Muscle layer of duodenum (tissue), 2 donors: ENCODE data around the gene FUZ.

Source experiments
- H3K27ac ChIP-seq: one replicate; pipeline ENCODE4 v1.7.0; 2013; ENCODE audit warnings: mild to moderate bottlenecking, low read length
- H3K27me3 ChIP-seq: one replicate; pipeline ENCODE4 v1.7.0; 2013; ENCODE audit warnings: low read depth, mild to moderate bottlenecking, control low read depth, low read length
- H3K36me3 ChIP-seq, 2 donors: one replicate each; pipeline ENCODE4 v1.7.0; 2013; ENCODE audit warnings: low read length in 2 of 2, control low read depth in 1 of 2, mild to moderate bottlenecking in 1 of 2; ENCODE audit not compliant: insufficient read depth in 2 of 2, control insufficient read depth in 1 of 2
- H3K4me1 ChIP-seq, 2 donors: one replicate each; pipeline ENCODE4 v1.7.0; 2013; ENCODE audit warnings: low read length in 2 of 2, mild to moderate bottlenecking in 2 of 2, control low read depth in 1 of 2, moderate library complexity in 1 of 2; ENCODE audit not compliant: insufficient read depth in 2 of 2, control insufficient read depth in 1 of 2
- H3K4me3 ChIP-seq, 2 donors: one replicate each; pipeline ENCODE4 v1.7.0; 2013; ENCODE audit warnings: low read length in 2 of 2, low read depth in 1 of 2, mild to moderate bottlenecking in 1 of 2
- H3K9me3 ChIP-seq, 2 donors: one replicate each; pipeline ENCODE4 v1.7.0; 2013; ENCODE audit warnings: low read length in 2 of 2, control low read depth in 1 of 2, mild to moderate bottlenecking in 1 of 2; ENCODE audit not compliant: control insufficient read depth in 1 of 2
- donor health status: healthy.

FUZ gene

DNA sequence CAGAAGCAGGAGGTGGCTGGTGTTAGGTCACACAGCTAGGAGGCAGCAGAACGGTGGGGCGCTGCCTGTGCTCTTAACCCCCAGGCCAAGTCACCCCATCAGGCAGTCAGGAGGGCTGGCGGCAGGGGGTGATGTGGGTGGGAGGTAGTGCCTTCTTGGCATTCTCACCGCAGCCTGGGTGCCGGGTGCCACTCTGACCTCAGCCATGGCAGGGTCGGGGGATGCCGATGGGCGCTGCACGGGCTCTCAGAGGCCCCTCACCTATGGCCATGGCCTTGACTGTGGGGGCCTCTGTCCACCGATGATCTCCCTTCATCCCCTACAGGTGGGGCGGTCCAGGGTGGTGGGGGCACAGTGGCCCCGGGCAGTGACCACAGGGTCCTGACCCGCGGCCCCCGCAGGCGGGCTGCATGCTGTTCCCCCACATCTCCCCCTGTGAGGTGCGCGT, 43.5 kb upstream of the FUZ start:
- Histone ChIP-seq H3K9me3 (no peaks in the 10 kb centered on the region), H3K4me3 (no peak overlapping the region), H3K27me3 (no peaks in the 10 kb centered on the region), H3K27ac (no peak overlapping the region), H3K4me1 (peaks cover 11 to 21% of the 10 kb centered on the region in 2 donors), H3K36me3 (peaks cover 7 to 62% of the 10 kb centered on the region in 2 donors)

DNA sequence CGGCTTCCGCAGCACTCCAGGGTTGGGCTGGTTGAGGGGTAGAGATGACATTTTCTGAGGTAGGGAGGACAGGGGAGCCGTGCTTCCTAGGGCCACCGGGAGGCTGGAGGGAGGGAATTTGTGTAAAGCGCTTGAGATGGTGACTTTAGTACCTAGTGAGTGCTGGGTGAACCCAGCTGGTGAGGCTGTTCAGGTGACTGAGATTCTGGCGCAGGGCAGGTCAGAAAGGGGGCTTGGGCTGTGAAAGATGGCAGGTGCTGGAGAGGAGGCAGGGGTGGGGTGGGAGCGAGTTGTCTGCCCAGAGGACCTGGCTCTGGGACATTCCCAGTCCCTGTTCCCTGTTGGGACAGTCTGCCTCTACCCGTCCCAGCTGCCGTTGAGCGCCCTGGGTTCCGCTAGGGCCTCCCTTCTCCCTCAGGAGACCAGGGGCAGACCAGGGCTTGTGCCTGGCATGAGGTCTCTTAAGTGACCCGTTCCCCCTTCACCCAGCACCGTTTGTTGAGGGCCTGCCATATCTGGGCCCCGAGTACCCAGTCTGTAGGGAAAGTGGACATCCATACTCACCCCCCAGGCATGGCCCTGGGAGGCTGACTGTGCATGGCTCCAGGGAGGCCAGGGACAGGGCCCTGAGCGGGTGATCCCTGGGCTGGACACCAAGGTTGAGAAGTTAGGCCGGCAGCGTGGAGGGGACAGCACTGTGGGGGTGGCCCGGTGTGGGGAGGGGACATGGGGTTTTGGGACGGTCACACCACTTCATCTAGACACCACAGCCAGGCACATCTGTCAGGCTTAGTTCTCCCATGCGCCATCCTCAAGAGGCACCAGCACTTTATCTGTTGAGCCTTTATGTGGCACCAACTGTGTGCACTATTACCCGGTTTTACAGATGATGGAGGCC, 42.8 kb upstream of the FUZ start:
- no peaks in the 10 kb centered on the region for H3K9me3 ChIP-seq
- H3K4me3 ChIP-seq: no peak overlapping the region
- H3K27me3 ChIP-seq: no peaks in the 10 kb centered on the region
- H3K36me3 ChIP-seq: peaks cover 5 to 56% of the 10 kb centered on the region in 2 donors
- no peak overlapping the region for H3K27ac ChIP-seq
- peaks cover 11 to 21% of the 10 kb centered on the region in 2 donors for H3K4me1 ChIP-seq

DNA sequence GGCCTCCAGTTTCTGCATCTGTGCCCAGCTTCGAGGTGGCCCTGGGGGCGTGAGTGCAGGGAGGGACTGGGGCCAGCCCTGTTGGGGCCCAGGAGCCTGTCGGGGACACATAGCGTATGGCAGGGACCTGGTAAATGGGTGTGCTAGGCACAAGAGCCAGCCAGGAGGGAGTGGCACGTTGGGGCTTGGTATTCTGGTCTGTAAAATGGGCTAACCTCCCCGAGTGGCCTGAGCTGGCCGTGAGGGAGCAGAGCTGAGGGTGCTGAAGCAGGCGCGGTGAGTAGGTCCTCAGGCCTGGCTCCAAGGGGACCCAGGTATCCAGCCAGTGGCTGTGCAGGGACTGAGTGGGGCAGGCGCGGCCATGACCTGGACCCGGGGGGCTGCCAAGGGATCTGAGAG, 42.2 kb upstream of the FUZ start:
- H3K4me1 ChIP-seq: peaks cover 11 to 21% of the 10 kb centered on the region in 2 donors
- H3K9me3 ChIP-seq: no peaks in the 10 kb centered on the region
- no peak overlapping the region for H3K27ac ChIP-seq
- H3K4me3 ChIP-seq: no peak overlapping the region
- peaks cover 3 to 49% of the 10 kb centered on the region in 2 donors for H3K36me3 ChIP-seq
- H3K27me3 ChIP-seq: no peaks in the 10 kb centered on the region

DNA sequence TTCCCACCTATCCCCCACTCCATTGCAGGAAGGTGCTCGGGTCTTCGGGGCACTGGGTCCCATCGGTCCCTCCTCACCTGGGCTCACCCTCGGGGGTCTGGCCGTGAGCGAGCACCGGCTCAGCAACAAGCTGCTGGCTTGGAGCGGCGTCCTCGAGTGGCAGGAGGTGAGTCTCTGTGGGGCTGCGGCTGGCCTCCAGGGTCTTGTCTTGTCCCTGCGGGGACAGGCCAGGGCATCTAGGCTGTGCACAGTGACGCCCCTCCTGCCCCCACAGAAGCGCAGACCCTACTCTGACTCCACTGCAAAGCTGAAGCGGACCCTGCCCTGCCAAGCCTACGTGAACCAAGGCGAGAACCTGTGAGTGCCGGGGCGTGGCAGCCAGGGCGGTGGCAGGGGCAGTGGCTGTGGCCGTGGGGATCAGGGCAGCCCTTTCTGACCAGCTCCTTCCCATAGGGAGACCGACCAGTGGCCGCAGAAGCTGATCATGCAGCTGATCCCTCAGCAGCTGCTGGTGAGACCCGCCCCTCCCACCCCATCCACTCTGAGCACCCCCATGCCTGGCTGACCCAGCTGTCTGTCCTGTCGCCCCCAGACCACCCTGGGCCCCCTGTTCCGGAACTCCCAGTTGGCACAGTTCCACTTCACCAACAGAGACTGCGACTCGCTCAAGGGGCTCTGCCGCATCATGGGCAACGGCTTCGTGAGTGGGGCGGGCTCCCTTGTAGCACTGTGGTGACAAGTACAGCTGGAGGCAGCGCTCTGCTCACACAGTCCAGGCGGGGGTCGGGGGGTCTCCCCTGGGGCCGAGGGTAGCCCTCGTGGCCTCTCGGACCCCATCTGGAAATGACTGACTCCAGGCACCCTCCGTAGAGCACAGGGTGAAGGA, 41.5 kb upstream of the FUZ start:
- Histone ChIP-seq H3K36me3 (peaks cover 3 to 43% of the 10 kb centered on the region in 2 donors), H3K9me3 (no peaks in the 10 kb centered on the region), H3K4me1 (peaks cover 17 to 21% of the 10 kb centered on the region in 2 donors), H3K27ac (no peak overlapping the region), H3K27me3 (no peaks in the 10 kb centered on the region), H3K4me3 (no peak overlapping the region)

DNA sequence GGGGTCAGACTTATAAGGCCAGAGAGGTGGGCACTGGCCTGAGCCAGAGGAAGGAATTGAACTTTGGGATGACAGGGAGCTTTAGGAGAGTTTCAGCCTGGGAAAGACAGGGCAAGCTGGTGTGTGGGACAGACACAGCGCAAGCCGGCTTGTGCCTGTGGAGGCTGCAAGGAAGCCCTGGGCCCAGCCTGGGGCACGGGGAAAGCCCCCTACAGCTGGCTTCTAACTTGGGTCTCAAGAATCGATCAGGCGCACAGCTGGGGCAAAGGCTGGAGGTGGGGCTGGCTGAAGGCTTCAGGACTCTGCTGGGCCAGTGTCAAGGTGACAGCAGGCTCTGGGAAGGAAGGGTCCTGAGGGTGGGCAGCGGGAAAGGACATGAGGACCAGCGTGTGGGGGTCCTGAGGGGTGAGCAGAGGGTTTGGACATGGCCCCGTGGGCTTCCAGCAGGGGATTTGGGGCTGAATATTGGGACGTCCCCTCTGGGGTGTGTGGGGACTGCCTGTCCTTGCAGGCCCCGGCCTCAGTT, 40.8 kb upstream of the FUZ start:
- Histone ChIP-seq H3K27ac (no peak overlapping the region), H3K36me3 (peaks cover 3 to 38% of the 10 kb centered on the region in 2 donors)

DNA sequence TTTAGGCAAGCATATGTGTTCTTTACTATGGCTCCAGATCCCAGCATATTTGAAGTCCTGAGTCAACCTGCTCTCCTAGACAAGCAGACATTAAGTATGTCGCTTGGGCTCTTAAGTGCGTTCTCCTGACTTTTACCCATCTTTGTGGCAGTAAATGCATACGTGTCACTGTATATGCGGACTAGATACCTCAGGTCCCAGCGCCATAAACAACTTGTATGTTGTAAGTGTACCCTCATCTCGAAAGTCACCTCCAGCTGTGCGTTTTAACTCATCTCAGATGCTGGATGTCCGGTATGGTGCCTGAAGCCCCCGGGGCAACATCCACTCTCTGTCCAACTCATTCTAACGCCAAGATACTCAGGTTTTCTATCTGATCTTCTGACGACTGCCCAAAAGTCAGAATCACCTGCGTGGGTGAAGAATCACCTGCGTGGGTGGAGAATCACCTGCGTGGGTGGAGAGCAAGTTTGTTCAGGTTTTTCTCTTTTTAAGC, 39.6 kb upstream of the FUZ start:
- Histone ChIP-seq H3K36me3 (peaks cover 3 to 26% of the 10 kb centered on the region in 2 donors), H3K9me3 (no peaks in the 10 kb centered on the region), H3K4me3 (peak overlapping the region; percentile 66 to 87), H3K27ac (no peak overlapping the region), H3K4me1 (peaks cover 17 to 21% of the 10 kb centered on the region in 2 donors), H3K27me3 (no peaks in the 10 kb centered on the region)

More for the DNA sequence above, 40.8 kb upstream of the FUZ start:
- Histone ChIP-seq H3K27me3 (no peaks in the 10 kb centered on the region), H3K4me1 (peaks cover 17 to 21% of the 10 kb centered on the region in 2 donors), H3K4me3 (no peak overlapping the region), H3K9me3 (no peaks in the 10 kb centered on the region)

DNA sequence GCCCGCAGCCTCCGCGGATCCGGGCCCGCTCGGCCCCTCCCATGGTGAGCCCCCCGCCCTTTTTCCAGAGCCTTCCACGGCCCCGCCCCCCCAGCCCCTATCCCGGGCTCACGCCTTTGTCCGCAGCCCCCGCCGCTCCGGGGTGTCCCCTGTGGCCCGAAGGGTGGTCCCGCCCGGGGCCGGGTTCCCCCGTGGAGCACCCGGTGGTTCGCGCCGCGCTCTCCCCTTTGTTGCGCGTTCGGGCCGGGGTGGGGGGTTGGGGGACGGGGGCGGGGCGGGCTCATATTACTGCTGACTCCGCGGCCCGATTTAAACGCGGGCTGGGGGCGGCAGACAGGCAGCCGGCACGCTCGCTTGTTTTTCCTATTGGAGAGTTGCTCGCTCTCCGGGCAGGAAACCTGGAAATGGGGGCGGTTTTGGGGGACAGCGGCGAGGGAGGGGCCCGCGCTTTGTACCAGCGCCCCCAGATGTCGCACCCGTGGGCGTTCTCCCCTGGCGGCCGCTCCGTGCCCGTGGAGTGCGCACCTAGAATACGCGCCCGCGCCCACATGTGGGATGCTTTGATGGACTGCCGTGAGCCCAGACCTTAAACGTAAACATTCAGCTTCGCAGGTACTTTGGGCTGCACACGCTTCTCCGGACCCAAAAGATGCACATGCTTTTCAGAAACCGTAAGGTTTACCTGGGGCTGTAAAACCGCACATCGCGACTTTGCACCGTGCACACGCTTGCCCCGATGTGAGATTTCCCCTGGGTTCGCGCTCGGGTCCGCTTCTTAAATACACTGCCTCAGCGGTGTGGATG, 38.6 kb upstream of the FUZ start:
- H3K27ac ChIP-seq: no peak overlapping the region
- peaks cover 17 to 21% of the 10 kb centered on the region in 2 donors for H3K4me1 ChIP-seq
- H3K4me3 ChIP-seq: peak overlapping the region; percentile 66 to 87

DNA sequence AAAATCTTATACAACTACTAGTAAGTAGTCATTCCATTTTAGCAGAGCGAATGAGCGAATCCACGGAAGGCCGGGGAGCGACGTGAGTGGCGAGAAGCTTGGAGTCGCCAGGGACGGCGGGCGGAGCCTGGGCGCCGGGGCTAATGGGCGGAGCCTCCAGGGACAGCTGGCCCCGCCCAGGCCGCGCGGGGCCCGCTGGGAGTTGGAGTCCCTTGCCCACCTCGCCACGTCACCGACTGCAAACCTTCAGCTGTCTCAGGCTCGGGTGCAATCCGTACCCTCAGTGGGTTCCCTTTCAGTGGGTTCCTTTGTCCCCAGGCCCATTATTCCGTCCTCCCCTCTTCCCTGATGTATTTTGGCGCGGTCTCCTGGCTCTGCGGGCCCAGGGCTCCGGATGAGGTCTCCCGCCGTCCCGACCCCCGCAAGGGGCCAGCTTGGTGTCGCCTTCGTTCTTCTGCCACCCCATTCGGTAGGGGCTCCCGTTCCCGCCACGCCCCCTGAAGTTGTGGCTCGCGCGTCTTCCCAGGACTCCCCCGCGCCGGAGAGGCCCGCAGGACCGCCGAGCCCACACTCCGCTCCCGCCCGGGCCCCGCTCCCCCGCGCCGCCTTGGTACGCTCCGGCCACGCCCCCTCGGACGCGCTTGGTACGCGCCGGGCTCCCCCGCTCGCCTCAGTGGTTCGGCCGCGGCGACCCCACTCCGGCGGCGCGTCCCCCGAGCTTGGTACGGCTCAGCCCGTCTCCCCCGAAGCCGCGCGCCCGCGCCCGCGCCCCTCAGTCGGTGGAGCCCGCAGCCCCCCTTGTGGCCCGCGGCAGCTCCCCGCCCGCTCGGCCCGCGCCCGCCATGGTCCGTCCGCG, 37.6 kb upstream of the FUZ start, which contains the start of gene PTOV1:
Gene PTOV1, plus strand, starts transcription at position 673 of the 856 bp plus-strand sequence.
- no peaks in the 10 kb centered on the region for H3K27me3 ChIP-seq
- H3K27ac ChIP-seq: peak within 1 kb of the TSS; percentile 95
- H3K36me3 ChIP-seq: peaks cover 3 to 8% of the 10 kb centered on the region in 2 donors
- peak within 1 kb of the TSS; percentile 66 to 87 for H3K4me3 ChIP-seq
- peaks cover 17 to 21% of the 10 kb centered on the region in 2 donors for H3K4me1 ChIP-seq
- H3K9me3 ChIP-seq: no peaks in the 10 kb centered on the region

More for the DNA sequence above, 38.6 kb upstream of the FUZ start:
- no peaks in the 10 kb centered on the region for H3K27me3 ChIP-seq
- no peaks in the 10 kb centered on the region for H3K9me3 ChIP-seq
- H3K36me3 ChIP-seq: peaks cover 3 to 17% of the 10 kb centered on the region in 2 donors

DNA sequence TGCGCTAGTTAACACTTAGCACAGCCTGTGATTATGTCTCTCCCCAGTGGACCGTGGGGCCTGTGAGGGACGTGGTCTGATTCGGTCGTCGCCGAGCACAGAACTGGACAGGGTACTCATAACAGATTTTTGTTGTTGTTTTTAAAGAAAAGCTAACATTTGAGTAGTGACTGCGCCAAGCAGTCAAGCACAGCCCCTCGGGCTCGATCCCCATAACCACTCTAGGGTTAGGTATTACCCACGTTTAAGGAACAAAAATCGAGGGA, 37.1 kb upstream of the FUZ start:
- Histone ChIP-seq H3K27ac (peak overlapping the region; percentile 45), H3K27me3 (no peaks in the 10 kb centered on the region), H3K9me3 (no peaks in the 10 kb centered on the region), H3K36me3 (peaks cover under 1 to 3% of the 10 kb centered on the region in 2 donors), H3K4me3 (peak overlapping the region; percentile 62 to 87), H3K4me1 (peaks cover 17 to 21% of the 10 kb centered on the region in 2 donors)
